ENCODE measurements around the gene LCMT2. TPM values are rescaled to one million over a fixed set of nuclear protein-coding genes. Genes with fewer than 3 reads are reported as not detected.

LCMT2 gene
- polyA plus RNA-seq: 8.1 TPM
- long read RNA-seq, donor 1, full-length matches to known transcripts: 9 of 9 reads
- long read RNA-seq, donor 1, partial matches to known transcripts: 0 of 9 reads
- long read RNA-seq, donor 1, other reads (novel, unspliced or antisense): 0 of 9 reads
- long read RNA-seq, donor 2, full-length matches to known transcripts: 10 of 10 reads
- long read RNA-seq, donor 2, partial matches to known transcripts: 0 of 10 reads
- long read RNA-seq, donor 2, other reads (novel, unspliced or antisense): 0 of 10 reads
- long read RNA-seq, donor 3: 0 reads
- long read RNA-seq, donor 4, full-length matches to known transcripts: 2 of 2 reads
- long read RNA-seq, donor 4, partial matches to known transcripts: 0 of 2 reads
- long read RNA-seq, donor 4, other reads (novel, unspliced or antisense): 0 of 2 reads
- long read RNA-seq, donor 5, full-length matches to known transcripts: 5 of 5 reads
- long read RNA-seq, donor 5, partial matches to known transcripts: 0 of 5 reads
- long read RNA-seq, donor 5, other reads (novel, unspliced or antisense): 0 of 5 reads
- long read RNA-seq, donor 6, full-length matches to known transcripts: 8 of 8 reads
- long read RNA-seq, donor 6, partial matches to known transcripts: 0 of 8 reads
- long read RNA-seq, donor 6, other reads (novel, unspliced or antisense): 0 of 8 reads
- long read RNA-seq, donor 7, full-length matches to known transcripts: 5 of 5 reads
- long read RNA-seq, donor 7, partial matches to known transcripts: 0 of 5 reads
- long read RNA-seq, donor 7, other reads (novel, unspliced or antisense): 0 of 5 reads
- long read RNA-seq, donor 8, full-length matches to known transcripts: 14 of 14 reads
- long read RNA-seq, donor 8, partial matches to known transcripts: 0 of 14 reads
- long read RNA-seq, donor 8, other reads (novel, unspliced or antisense): 0 of 14 reads
- long read RNA-seq, donor 9, full-length matches to known transcripts: 7 of 7 reads
- long read RNA-seq, donor 9, partial matches to known transcripts: 0 of 7 reads
- long read RNA-seq, donor 9, other reads (novel, unspliced or antisense): 0 of 7 reads
- long read RNA-seq, donor 10, full-length matches to known transcripts: 10 of 10 reads
- long read RNA-seq, donor 10, partial matches to known transcripts: 0 of 10 reads
- long read RNA-seq, donor 10, other reads (novel, unspliced or antisense): 0 of 10 reads
- long read RNA-seq, donor 11, full-length matches to known transcripts: 5 of 5 reads
- long read RNA-seq, donor 11, partial matches to known transcripts: 0 of 5 reads
- long read RNA-seq, donor 11, other reads (novel, unspliced or antisense): 0 of 5 reads

DNA sequence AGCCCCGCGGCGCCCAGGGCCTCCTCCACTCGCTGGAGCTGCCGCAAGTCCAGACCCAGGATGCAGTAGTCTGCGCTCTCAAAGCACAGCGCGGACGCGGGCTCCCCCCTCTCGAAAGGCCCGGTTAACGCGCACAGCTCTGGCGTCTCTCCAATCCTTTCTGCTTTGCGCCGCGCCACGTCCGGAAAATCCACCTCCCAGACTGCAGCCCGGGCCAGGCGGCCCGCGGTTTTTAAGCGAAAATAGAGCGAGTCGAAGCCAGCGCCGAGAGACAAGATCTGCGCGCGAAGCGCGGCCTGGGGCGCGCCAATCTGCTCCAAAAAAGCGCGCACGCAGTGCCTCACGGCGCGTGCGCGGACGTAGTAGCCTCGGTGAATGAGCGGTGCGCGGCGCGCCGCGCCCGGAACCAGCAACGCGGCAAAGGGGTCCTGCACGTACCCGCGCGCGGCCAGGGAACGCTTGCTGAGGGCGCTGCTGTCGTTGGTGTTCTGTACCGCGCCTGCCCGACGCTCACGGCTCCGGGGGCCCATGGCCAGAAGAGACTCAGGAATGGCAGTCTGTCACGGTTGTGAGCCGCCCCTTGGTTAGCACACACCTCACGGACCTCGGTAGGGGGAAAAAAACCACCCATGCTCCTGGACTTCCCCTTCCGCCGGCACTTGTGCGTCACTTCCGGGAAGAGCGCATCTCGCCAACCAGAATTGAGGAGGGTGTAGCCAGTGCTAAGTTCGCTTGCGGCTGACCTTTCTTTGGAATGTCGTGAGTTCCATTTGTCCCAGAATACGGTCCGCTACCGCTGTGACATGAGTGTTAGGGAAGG lies at the start of gene LCMT2:
LCMT2 (minus strand) TSS at position 614 of the 820 bp plus-strand sequence; CDS start at position 530, 84 bp downstream.
- Histone ChIP-seq H3K9me3 (ENCODE audit: control insufficient read depth, low read depth, low read length) (no peaks in the 10 kb centered on the region), H3K27me3 (ENCODE audit: control insufficient read depth, insufficient read depth, low read length) (no peaks in the 10 kb centered on the region), H3K4me1 (ENCODE audit: control insufficient read depth, insufficient read depth, low read length) (peaks cover 11% of the 10 kb centered on the region), H3K36me3 (ENCODE audit: control insufficient read depth, insufficient read depth, low read length) (peaks cover 2% of the 10 kb centered on the region), H3K27ac (ENCODE audit: low read length) (peak within 1 kb of the TSS; percentile 99), H3K4me3 (ENCODE audit: low read length) (peak within 1 kb of the TSS; percentile 89)
- no CpG with 5 or more reads among the region's 86 CpGs for WGBS (ENCODE audit: insufficient coverage, low lambda C conversion rate)
- DNase-seq: peak; percentile 97 to 99

- no peak for DNase-seq
- Histone ChIP-seq H3K4me3 (ENCODE audit: low read length) (no peak overlapping the region), H3K9me3 (ENCODE audit: control insufficient read depth, low read depth, low read length) (no peaks in the 10 kb centered on the region), H3K27me3 (ENCODE audit: control insufficient read depth, insufficient read depth, low read length) (no peaks in the 10 kb centered on the region), H3K4me1 (ENCODE audit: control insufficient read depth, insufficient read depth, low read length) (no peaks in the 10 kb centered on the region), H3K36me3 (ENCODE audit: control insufficient read depth, insufficient read depth, low read length) (peaks cover 41% of the 10 kb centered on the region), H3K27ac (ENCODE audit: low read length) (no peak overlapping the region)
Measured at GRCh38 chr15:43378601-43379000, 48.2 kb upstream of the LCMT2 start.

DNA sequence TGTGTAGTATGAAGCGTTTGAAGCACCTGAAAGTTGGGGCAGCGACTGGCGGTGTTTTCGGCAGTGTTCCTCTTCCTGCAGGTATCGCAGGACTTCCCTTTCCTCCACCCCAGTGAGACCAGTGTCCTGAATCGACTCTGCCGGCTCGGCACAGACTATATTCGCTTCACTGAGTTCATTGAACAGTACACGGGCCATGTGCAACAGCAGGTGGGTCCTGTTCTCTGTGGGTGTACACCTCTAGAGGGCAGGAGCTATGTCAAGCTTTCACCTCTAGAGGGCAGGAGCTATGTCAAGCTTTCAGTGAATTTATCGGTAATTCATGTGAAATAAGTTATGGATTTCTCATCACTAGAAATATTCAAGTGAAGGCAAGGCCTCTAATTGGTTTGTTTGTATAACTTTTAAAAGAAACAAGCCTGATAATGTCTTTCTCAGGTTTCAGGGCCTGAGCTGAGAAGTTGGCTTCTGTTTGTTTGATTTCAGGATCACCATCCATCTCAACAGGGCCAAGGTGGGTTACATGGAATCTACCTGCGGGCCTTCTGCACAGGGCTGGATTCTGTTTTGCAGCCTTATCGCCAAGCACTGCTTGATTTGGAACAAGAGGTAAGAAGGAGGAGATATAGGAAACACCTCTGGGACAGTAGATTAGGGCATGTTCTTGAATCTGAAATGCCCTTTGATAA lies 45.8 kb upstream of the LCMT2 start:
- Histone ChIP-seq H3K27me3 (ENCODE audit: control insufficient read depth, insufficient read depth, low read length) (no peaks in the 10 kb centered on the region), H3K27ac (ENCODE audit: low read length) (no peak overlapping the region), H3K36me3 (ENCODE audit: control insufficient read depth, insufficient read depth, low read length) (peaks cover 28% of the 10 kb centered on the region), H3K9me3 (ENCODE audit: control insufficient read depth, low read depth, low read length) (no peaks in the 10 kb centered on the region), H3K4me1 (ENCODE audit: control insufficient read depth, insufficient read depth, low read length) (no peaks in the 10 kb centered on the region), H3K4me3 (ENCODE audit: low read length) (no peak overlapping the region)
- no peak for DNase-seq
- no CpG with 5 or more reads among the region's 13 CpGs for WGBS (ENCODE audit: insufficient coverage, low lambda C conversion rate)

DNA sequence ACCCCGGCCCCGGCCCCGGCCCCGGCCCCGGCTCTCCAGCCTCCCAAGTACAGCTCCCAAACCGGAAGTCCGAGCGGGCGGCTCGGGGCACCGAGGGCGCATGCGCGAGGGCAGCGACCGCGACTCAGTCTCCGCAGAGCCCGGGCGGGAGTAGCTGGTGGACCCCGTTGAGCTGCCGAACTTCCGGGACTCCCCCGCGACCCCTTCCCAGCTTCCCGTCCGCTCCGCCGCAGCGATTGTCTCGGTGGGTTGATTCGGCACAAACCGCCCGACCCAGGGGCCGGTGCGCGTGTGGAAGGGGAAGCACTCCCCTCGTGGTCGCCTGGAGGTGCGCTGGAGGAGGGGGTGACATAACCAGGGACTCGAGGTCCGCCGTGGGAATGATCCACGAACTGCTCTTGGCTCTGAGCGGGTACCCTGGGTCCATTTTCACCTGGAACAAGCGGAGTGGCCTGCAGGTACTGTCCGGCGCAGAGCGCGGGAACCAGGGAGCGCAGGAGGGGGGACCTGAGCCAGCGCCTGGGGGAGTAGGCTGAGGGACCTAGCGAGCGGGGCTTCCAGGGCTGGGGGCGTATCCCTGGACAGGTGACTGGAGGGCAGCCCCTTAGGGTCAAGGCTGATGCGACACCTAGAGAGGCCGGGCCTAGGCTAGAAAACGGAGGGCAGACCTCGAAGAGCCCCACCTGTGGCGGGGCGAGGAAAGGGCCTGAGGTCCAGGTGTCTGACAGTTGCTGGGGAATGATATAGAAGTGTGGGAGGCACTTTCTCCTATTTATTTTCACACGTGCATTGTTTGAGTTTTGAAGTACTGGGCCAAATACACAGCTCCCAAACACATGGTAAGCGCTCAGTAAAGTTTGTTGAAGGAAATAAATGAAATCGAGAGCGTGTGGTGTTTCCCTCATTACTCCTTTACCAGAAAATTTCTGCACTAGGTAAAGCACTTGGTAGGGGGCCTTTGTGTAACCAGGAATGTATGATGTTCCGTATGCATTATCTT lies 40.9 kb upstream of the LCMT2 start, which contains the start of the genes TUBGCP4 and ZSCAN29:
TUBGCP4 (plus strand) TSS at position 127 of the 1,000 bp plus-strand sequence; CDS start at position 381, 254 bp downstream.
ZSCAN29 (minus strand) TSS at position 69 of the 1,000 bp plus-strand sequence. CDS start 1,130 bp downstream, outside the sequence.
- Histone ChIP-seq H3K9me3 (ENCODE audit: control insufficient read depth, low read depth, low read length) (no peaks in the 10 kb centered on the region), H3K27me3 (ENCODE audit: control insufficient read depth, insufficient read depth, low read length) (no peaks in the 10 kb centered on the region), H3K36me3 (ENCODE audit: control insufficient read depth, insufficient read depth, low read length) (peaks cover 14% of the 10 kb centered on the region), H3K27ac (ENCODE audit: low read length) (peak within 1 kb of the TSS; percentile 20), H3K4me1 (ENCODE audit: control insufficient read depth, insufficient read depth, low read length) (peaks cover 10% of the 10 kb centered on the region), H3K4me3 (ENCODE audit: low read length) (peak within 1 kb of the TSS; percentile 60)
- WGBS (ENCODE audit: insufficient coverage, low lambda C conversion rate): 0% methylated on average over 1 of the region's 66 CpGs
- DNase-seq: peak; percentile 71 to 78

- peak; percentile 3 to 29 for DNase-seq
- no peaks in the 10 kb centered on the region for H3K9me3 ChIP-seq (ENCODE audit: control insufficient read depth, low read depth, low read length)
- peak overlapping the region; percentile 60 for H3K4me3 ChIP-seq (ENCODE audit: low read length)
- H3K4me1 ChIP-seq (ENCODE audit: control insufficient read depth, insufficient read depth, low read length): peaks cover 10% of the 10 kb centered on the region
- peaks cover 20% of the 10 kb centered on the region for H3K36me3 ChIP-seq (ENCODE audit: control insufficient read depth, insufficient read depth, low read length)
- H3K27ac ChIP-seq (ENCODE audit: low read length): peak overlapping the region; percentile 20
- WGBS (ENCODE audit: insufficient coverage, low lambda C conversion rate): no CpG with 5 or more reads among the region's 45 CpGs
- no peaks in the 10 kb centered on the region for H3K27me3 ChIP-seq (ENCODE audit: control insufficient read depth, insufficient read depth, low read length)
Measured at GRCh38 chr15:43370310-43370974, 40.1 kb upstream of the LCMT2 start.

- Histone ChIP-seq H3K9me3 (ENCODE audit: control insufficient read depth, low read depth, low read length) (peaks cover 27% of the 10 kb centered on the region), H3K27ac (ENCODE audit: low read length) (no peak overlapping the region), H3K4me3 (ENCODE audit: low read length) (no peak overlapping the region), H3K36me3 (ENCODE audit: control insufficient read depth, insufficient read depth, low read length) (peaks cover 68% of the 10 kb centered on the region), H3K27me3 (ENCODE audit: control insufficient read depth, insufficient read depth, low read length) (no peaks in the 10 kb centered on the region), H3K4me1 (ENCODE audit: control insufficient read depth, insufficient read depth, low read length) (no peaks in the 10 kb centered on the region)
- WGBS (ENCODE audit: insufficient coverage, low lambda C conversion rate): 100% methylated on average over 5 of the region's 7 CpGs
- DNase-seq: no peak
Measured at GRCh38 chr15:43361313-43361903, 31.0 kb upstream of the LCMT2 start.

GRCh38 chr15:43360821-43361220 lies 30.4 kb upstream of the LCMT2 start:
- no peak for DNase-seq
- no peaks in the 10 kb centered on the region for H3K4me1 ChIP-seq (ENCODE audit: control insufficient read depth, insufficient read depth, low read length)
- 100% methylated on average over 3 of the region's 4 CpGs for WGBS (ENCODE audit: insufficient coverage, low lambda C conversion rate)
- peaks cover 27% of the 10 kb centered on the region for H3K9me3 ChIP-seq (ENCODE audit: control insufficient read depth, low read depth, low read length)
- H3K27ac ChIP-seq (ENCODE audit: low read length): no peak overlapping the region
- peaks cover 62% of the 10 kb centered on the region for H3K36me3 ChIP-seq (ENCODE audit: control insufficient read depth, insufficient read depth, low read length)
- H3K27me3 ChIP-seq (ENCODE audit: control insufficient read depth, insufficient read depth, low read length): no peaks in the 10 kb centered on the region
- H3K4me3 ChIP-seq (ENCODE audit: low read length): no peak overlapping the region

Measured in large intestine (tissue), 12 donors.